Measurements from ENCODE around the gene PDPN.

GRCh38 chr1:13588946-13589796 is 5.5 kb downstream of the PDPN start:
- TF ChIP-seq POLR2A (IDR thresholded peaks at IDR 0.05; ENCODE audit: low read depth, low read length) (no peak), POLR2AphosphoS5 (IDR thresholded peaks at IDR 0.05; ENCODE audit: low read depth, low read length) (no peak)

Measured in GM12892 (cell line).